H9 (cell line): ENCODE measurements around the gene LAMC3. TPM values are rescaled to one million over a fixed set of nuclear protein-coding genes. Genes with fewer than 3 reads are reported as not detected.
A peak's percentile ranks its signal among the peaks of the same experiment; 100 is the strongest.

Source experiments
- DNase-seq: peaks from one replicate; pipeline ENCODE4 v3.0.0-alpha.2; 2017
- H2AFZ ChIP-seq: one replicate; pipeline ENCODE4 v1.6.1; 2013; ENCODE audit warnings: mild to moderate bottlenecking, low read length, control low read depth, moderate library complexity
- H2AK5ac ChIP-seq: 2 replicates; pipeline ENCODE4 v1.6.1; 2013; ENCODE audit warnings: low read length, control low read depth, mixed read lengths; ENCODE audit not compliant: insufficient read length
- H2BK120ac ChIP-seq: one replicate; pipeline ENCODE4 v1.6.1; 2013; ENCODE audit warnings: low read depth, mild to moderate bottlenecking, low read length, control low read depth, inconsistent platforms; ENCODE audit not compliant: poor library complexity, severe bottlenecking
- H2BK12ac ChIP-seq: 2 replicates; pipeline ENCODE4 v1.6.1; 2013; ENCODE audit warnings: low read length, control low read depth, mixed read lengths, low read depth; ENCODE audit not compliant: insufficient read length
- H2BK15ac ChIP-seq: 2 replicates; pipeline ENCODE4 v1.6.1; 2013; ENCODE audit warnings: low read depth, low read length, control low read depth
- H2BK20ac ChIP-seq: one replicate; pipeline ENCODE4 v1.6.1; 2013; ENCODE audit warnings: low read depth, mild to moderate bottlenecking, low read length, control low read depth, inconsistent platforms; ENCODE audit not compliant: poor library complexity, severe bottlenecking
- H2BK5ac ChIP-seq: 2 replicates; pipeline ENCODE4 v1.6.1; 2013; ENCODE audit warnings: low read length, control low read depth, mixed read lengths; ENCODE audit not compliant: insufficient read length
- H3K14ac ChIP-seq: 2 replicates; pipeline ENCODE4 v1.6.1; 2013; ENCODE audit warnings: low read length, control low read depth; ENCODE audit not compliant: insufficient read depth
- H3K18ac ChIP-seq: 2 replicates; pipeline ENCODE4 v1.6.1; 2013; ENCODE audit warnings: low read depth, mild to moderate bottlenecking, mixed read lengths, low read length, control low read depth; ENCODE audit not compliant: insufficient read length
- H3K23ac ChIP-seq: 2 replicates; pipeline ENCODE4 v1.6.1; 2013; ENCODE audit warnings: low read length, control low read depth, mixed read lengths, low read depth; ENCODE audit not compliant: insufficient read length
- H3K23me2 ChIP-seq: 2 replicates; pipeline ENCODE4 v1.6.1; 2013; ENCODE audit warnings: low read depth, mild to moderate bottlenecking, mixed read lengths, low read length, control low read depth; ENCODE audit not compliant: insufficient read length, poor library complexity, severe bottlenecking
- H3K27ac ChIP-seq: 2 replicates; pipeline ENCODE4 v1.5.1; 2013; ENCODE audit warnings: low read length, control low read depth, mixed read lengths, low read depth; ENCODE audit not compliant: insufficient read length
- H3K27me3 ChIP-seq: 2 replicates; pipeline ENCODE4 v1.6.1; 2013; ENCODE audit warnings: low read length, control low read depth, inconsistent platforms; ENCODE audit not compliant: insufficient read depth
- H3K4ac ChIP-seq: 2 replicates; pipeline ENCODE4 v1.6.1; 2013; ENCODE audit warnings: low read depth, mild to moderate bottlenecking, control low read depth, inconsistent platforms, low read length, moderate library complexity
- H3K4me1 ChIP-seq: 2 replicates; pipeline ENCODE4 v1.6.1; 2013; ENCODE audit warnings: low read length, control low read depth, inconsistent platforms; ENCODE audit not compliant: insufficient read depth
- H3K4me2 ChIP-seq: 2 replicates; pipeline ENCODE4 v1.6.1; 2013; ENCODE audit warnings: low read length, control low read depth, mixed read lengths; ENCODE audit not compliant: insufficient read length, insufficient read depth
- H3K56ac ChIP-seq: 2 replicates; pipeline ENCODE4 v1.6.1; 2013; ENCODE audit warnings: low read depth, mild to moderate bottlenecking, mixed read lengths, low read length, control low read depth; ENCODE audit not compliant: insufficient read length
- H3K79me1 ChIP-seq: 2 replicates; pipeline ENCODE4 v1.6.1; 2013; ENCODE audit warnings: low read depth, mild to moderate bottlenecking, moderate library complexity, low read length, control low read depth, inconsistent platforms; ENCODE audit not compliant: insufficient read depth, poor library complexity, severe bottlenecking
- H3K79me2 ChIP-seq: 2 replicates; pipeline ENCODE4 v1.6.1; 2013; ENCODE audit warnings: low read length, control low read depth, inconsistent platforms; ENCODE audit not compliant: insufficient read depth
- H3K9ac ChIP-seq: 2 replicates; pipeline ENCODE4 v1.6.1; 2013; ENCODE audit warnings: low read length, control low read depth, mixed read lengths; ENCODE audit not compliant: insufficient read length; ENCODE audit errors: extremely low read depth
- H3K9me3 ChIP-seq: one replicate; pipeline ENCODE4 v1.6.1; 2013; ENCODE audit warnings: low read depth, low read length, inconsistent platforms; ENCODE audit not compliant: control insufficient read depth
- H3T11ph ChIP-seq: one replicate; pipeline ENCODE4 v1.6.1; 2013; ENCODE audit warnings: mild to moderate bottlenecking, low read length, control low read depth, inconsistent platforms
- H4K20me1 ChIP-seq: one replicate; pipeline ENCODE4 v1.6.1; 2013; ENCODE audit not compliant: control insufficient read depth, insufficient read length, insufficient read depth
- H4K5ac ChIP-seq: 2 replicates; pipeline ENCODE4 v1.6.1; 2013; ENCODE audit warnings: low read depth, mild to moderate bottlenecking, mixed read lengths, low read length, control low read depth; ENCODE audit not compliant: insufficient read length
- H4K8ac ChIP-seq: replicated peaks from 2 replicates; pipeline ENCODE4 v1.6.1; 2013; ENCODE audit warnings: low read length, control low read depth, mixed read lengths, low read depth; ENCODE audit not compliant: insufficient read length
- H4K91ac ChIP-seq: 2 replicates; pipeline ENCODE4 v1.6.1; 2013; ENCODE audit warnings: low read depth, mild to moderate bottlenecking, moderate library complexity, mixed read lengths, low read length, control low read depth; ENCODE audit not compliant: insufficient read length
- H3K27ac Mint-ChIP-seq, 3 experiments: 2 replicates in 2 of 3; 3 replicates in 1 of 3; pipeline ENCODE4 v1.8.0; 2020 to 2021; ENCODE audit warnings: mixed read lengths in 3 of 3, mild to moderate bottlenecking in 1 of 3, moderate library complexity in 1 of 3
- H3K27me3 Mint-ChIP-seq: 2 replicates; pipeline ENCODE4 v1.8.0; 2021; ENCODE audit warnings: low read depth, mild to moderate bottlenecking, moderate library complexity, mixed read lengths
- H3K36me3 Mint-ChIP-seq, 3 experiments: 2 replicates in 2 of 3; 3 replicates in 1 of 3; pipeline ENCODE4 v1.8.0; 2020 to 2021; ENCODE audit warnings: low read depth in 3 of 3, mixed read lengths in 3 of 3; ENCODE audit not compliant: insufficient read depth in 1 of 3
- H3K4me1 Mint-ChIP-seq, 2 experiments: 2 replicates each; pipeline ENCODE4 v1.8.0; 2020; ENCODE audit warnings: mixed read lengths in 2 of 2
- H3K4me3 Mint-ChIP-seq, 2 experiments: 2 replicates in 1 of 2; 3 replicates in 1 of 2; pipeline ENCODE4 v1.8.0; 2020 to 2021; ENCODE audit warnings: mild to moderate bottlenecking in 2 of 2, mixed read lengths in 2 of 2, moderate library complexity in 1 of 2
- H3K9me3 Mint-ChIP-seq, 2 experiments: 2 replicates in 1 of 2; 3 replicates in 1 of 2; pipeline ENCODE4 v1.8.0; 2020; ENCODE audit warnings: mild to moderate bottlenecking in 2 of 2, mixed read lengths in 2 of 2, moderate library complexity in 1 of 2
- CTCF ChIP-seq: fragments of 200-600 bp; sonication (generic); conservative IDR thresholded peaks from 3 replicates; pipeline ENCODE4 v1.8.0; 2021; ENCODE audit warnings: antibody characterized with exemption, mild to moderate bottlenecking
- WGBS: extraction: QIAGEN DNeasy Blood & Tissue Kit; methylation state at CpG from one replicate; pipeline ENCODE4 v1.1.7; 2013; ENCODE audit warnings: missing lambda C conversion rate, low lambda C conversion rate, mixed read lengths; ENCODE audit not compliant: insufficient read length; ENCODE audit errors: extremely low coverage; 5-methylcytosine and 5-hydroxymethylcytosine counted together
- total RNA-seq: library from RNA; stranded (reverse); gene quantifications from 2 replicates; pipeline ENCODE4 v1.2.1, GENCODE V29; 2021

The LAMC3 gene
- total RNA-seq, 1 experiment from 2014 or later = 21.7 TPM

- H2BK12ac ChIP-seq = no peak overlapping the region
- H2BK15ac ChIP-seq = no peak overlapping the region
- no peak overlapping the region for H3K27ac ChIP-seq
- H2BK5ac ChIP-seq = no peak overlapping the region
- H3K27ac Mint-ChIP-seq = peak overlapping the region in 1 of 3 experiments; percentile 70; a peak in 1 of 7 replicates
- H3K27me3 Mint-ChIP-seq = peaks cover 17% of the 10 kb centered on the region
- no peak overlapping the region for H3K56ac ChIP-seq
- H3K4me2 ChIP-seq = no peak overlapping the region
- H4K5ac ChIP-seq = no peak overlapping the region
- no peak overlapping the region for H3K4ac ChIP-seq
- no peak overlapping the region for H2BK120ac ChIP-seq
- H3K27me3 ChIP-seq = no peaks in the 10 kb centered on the region; the same call in 1 of the 2 replicates
- DNase-seq = no peak
- H3K14ac ChIP-seq = no peak overlapping the region
- H3K18ac ChIP-seq = no peak overlapping the region
- H3K23ac ChIP-seq = no peak overlapping the region
- no peaks in the 10 kb centered on the region for H3K23me2 ChIP-seq
- TF ChIP-seq CTCF = no peak
- no peaks in the 10 kb centered on the region for H3K79me1 ChIP-seq
- no peaks in the 10 kb centered on the region for H4K20me1 ChIP-seq
- WGBS = no CpG with 5 or more reads among the region's 22 CpGs
- no peak overlapping the region for H4K91ac ChIP-seq
- H2AFZ ChIP-seq = no peak overlapping the region
- H3K79me2 ChIP-seq = no peaks in the 10 kb centered on the region
- H3K36me3 Mint-ChIP-seq = peaks cover 0 to 7% (median 3%) of the 10 kb centered on the region in 3 experiments; a peak in 4 of 7 replicates
- H3K9ac ChIP-seq = no peak overlapping the region
- no peaks in the 10 kb centered on the region; a peak in 1 of 5 replicates for H3K9me3 Mint-ChIP-seq
- H3T11ph ChIP-seq = no peak overlapping the region
- H2AK5ac ChIP-seq = no peak overlapping the region
- no peak overlapping the region for H2BK20ac ChIP-seq
- peaks cover 40% of the 10 kb centered on the region in 2 experiments for H3K4me1 Mint-ChIP-seq
- H4K8ac ChIP-seq = no peak overlapping the region
- H3K4me3 Mint-ChIP-seq = no peak overlapping the region
- H3K4me1 ChIP-seq = peaks cover 8% of the 10 kb centered on the region; the same call in 1 of the 2 replicates
- H3K9me3 ChIP-seq = no peaks in the 10 kb centered on the region
Measured at GRCh38 chr9:131013015-131013755, 4.2 kb downstream of the LAMC3 start.
